Thymus (tissue), 14 donors: ENCODE measurements around the gene ZNF10. TPM values are rescaled to one million over a fixed set of nuclear protein-coding genes. Genes with fewer than 3 reads are reported as not detected.

Source experiments
- DNase-seq, 9 donors: peaks; one replicate each; pipeline ENCODE4 v3.0.0-alpha.2; 2013; ENCODE audit warnings: low spot score in 9 of 9, low read depth in 6 of 9, missing footprints in 1 of 9
- H3K27ac ChIP-seq, 2 donors: one replicate each; pipeline ENCODE4 v1.5.1; 2013; ENCODE audit warnings: control low read depth in 1 of 2, low read depth in 1 of 2, low read length in 1 of 2, mild to moderate bottlenecking in 1 of 2, moderate library complexity in 1 of 2
- H3K27me3 ChIP-seq, 2 donors: one replicate each; pipeline ENCODE4 v1.5.1; 2013; ENCODE audit warnings: low read length in 1 of 2; ENCODE audit not compliant: control insufficient read depth in 2 of 2, insufficient read depth in 1 of 2
- H3K36me3 ChIP-seq, 2 donors: one replicate each; pipeline ENCODE4 v1.5.1; 2013; ENCODE audit warnings: low read length in 1 of 2, mild to moderate bottlenecking in 1 of 2, moderate library complexity in 1 of 2; ENCODE audit not compliant: control insufficient read depth in 2 of 2, insufficient read depth in 2 of 2
- H3K4me1 ChIP-seq, 2 donors: one replicate each; pipeline ENCODE4 v1.5.1; 2013; ENCODE audit warnings: low read length in 2 of 2; ENCODE audit not compliant: control insufficient read depth in 2 of 2, insufficient read depth in 2 of 2
- H3K4me3 ChIP-seq, 2 donors: one replicate each; pipeline ENCODE4 v1.5.1; 2013; ENCODE audit warnings: low read length in 2 of 2, control low read depth in 1 of 2, mild to moderate bottlenecking in 1 of 2
- H3K9me3 ChIP-seq, 2 donors: one replicate each; pipeline ENCODE4 v1.5.1; 2013; ENCODE audit warnings: low read length in 1 of 2, mild to moderate bottlenecking in 1 of 2; ENCODE audit not compliant: control insufficient read depth in 2 of 2, insufficient read depth in 1 of 2
- WGBS: extraction: QIAGEN DNeasy Blood & Tissue Kit; methylation state at CpG from one replicate; pipeline ENCODE4 v1.1.7; 2013; 5-methylcytosine and 5-hydroxymethylcytosine counted together
- long read RNA-seq, 10 donors: transcript quantifications; one replicate each; lab custom pipeline, GENCODE V29; 2026
- polyA plus RNA-seq: library from polyadenylated mRNA; stranded (reverse); fragments of 200-250 nt; gene quantifications from one replicate; pipeline ENCODE4 v1.2.3, GENCODE V29; 2013
- total RNA-seq: library from RNA; stranded (reverse); fragments of 120-200 nt; gene quantifications from one replicate; pipeline ENCODE4 v1.2.4, GENCODE V29; 2013
- donor health status: healthy.

The ZNF10 gene
- total RNA-seq (8.2 TPM), polyA plus RNA-seq (15.2 TPM)
- long read RNA-seq, donor 1, result 0 reads
- long read RNA-seq, donor 2, result 0 reads
- long read RNA-seq, donor 3, partial matches to known transcripts, result 0 of 1 reads
- long read RNA-seq, donor 3, other reads (novel, unspliced or antisense), result 0 of 1 reads
- long read RNA-seq, donor 4, result 0 reads
- long read RNA-seq, donor 5, result 0 reads
- long read RNA-seq, donor 6, result 0 reads
- long read RNA-seq, donor 7, result 0 reads
- long read RNA-seq, donor 8, partial matches to known transcripts, result 0 of 1 reads
- long read RNA-seq, donor 8, other reads (novel, unspliced or antisense), result 0 of 1 reads
- long read RNA-seq, donor 9, partial matches to known transcripts, result 0 of 1 reads
- long read RNA-seq, donor 9, other reads (novel, unspliced or antisense), result 0 of 1 reads
- long read RNA-seq, donor 10, result 0 reads

DNA sequence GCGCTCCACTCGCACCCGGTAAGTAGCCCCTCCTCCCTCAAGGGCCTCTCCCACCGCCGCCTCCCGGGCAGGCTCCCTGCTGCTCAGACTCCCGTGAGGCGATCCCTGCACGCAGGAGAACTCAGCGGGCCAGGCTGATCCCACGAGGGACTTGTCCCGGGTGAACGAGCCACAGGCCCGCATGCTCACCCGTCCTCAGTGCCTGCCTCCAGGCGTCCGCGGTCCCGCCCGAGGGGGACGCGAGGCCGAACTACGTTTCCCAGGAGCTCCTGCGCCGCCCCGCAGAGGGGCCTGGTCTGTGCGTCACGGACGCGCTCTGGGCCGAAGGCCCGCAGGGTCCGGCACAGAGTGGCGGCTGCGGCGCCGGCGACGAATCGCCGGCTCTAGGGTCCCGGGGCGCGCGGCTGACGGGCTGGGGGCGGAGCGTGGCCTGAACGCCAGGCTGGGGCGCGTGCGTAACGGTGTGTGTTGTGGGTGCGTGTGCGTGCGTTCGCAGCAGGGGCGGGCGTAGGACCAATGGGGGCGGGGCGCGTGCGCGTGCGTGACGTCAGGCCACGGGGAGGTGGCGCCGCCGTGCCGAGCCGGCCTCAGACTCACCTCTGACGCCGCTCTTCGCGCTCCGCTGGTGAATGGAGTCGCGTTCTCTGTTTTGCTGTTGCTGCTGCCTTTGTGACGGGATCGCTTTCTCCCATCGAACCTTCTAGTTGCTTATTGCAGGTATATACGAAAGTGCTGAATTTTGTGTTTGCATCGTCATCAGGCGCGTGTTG lies at the start of gene ZNF10, which contains the start of gene ZNF891:
ZNF10 (plus strand) TSS at position 590 of the 770 bp plus-strand sequence. CDS start 13,866 bp downstream, outside the sequence.
ZNF891 (minus strand) TSS at position 237 of the 770 bp plus-strand sequence. CDS start 8,356 bp downstream, outside the sequence.
- Histone ChIP-seq H3K36me3 (peaks cover 14 to 16% of the 10 kb centered on the region in 2 donors), H3K9me3 (peaks cover 8 to 37% of the 10 kb centered on the region in 2 donors), H3K4me1 (peaks cover 0 to 4% of the 10 kb centered on the region in 2 donors), H3K27ac (peak within 1 kb of the TSS; percentile 97 to 99), H3K4me3 (peak within 1 kb of the TSS; percentile 78 to 92), H3K27me3 (no peaks in the 10 kb centered on the region)
- under 1% methylated on average over 87 of the region's 87 CpGs for WGBS
- peak; percentile 82 to 99 (median 93) for DNase-seq

GRCh38 chr12:133081159-133081780 lies 49.2 kb upstream of the ZNF10 start:
- Histone ChIP-seq H3K4me1 (peaks cover 2 to 13% of the 10 kb centered on the region in 2 donors), H3K9me3 (peaks cover 14 to 47% of the 10 kb centered on the region in 2 donors), H3K4me3 (peak overlapping the region; percentile 72 to 87), H3K36me3 (peaks cover 26 to 45% of the 10 kb centered on the region in 2 donors), H3K27ac (peak overlapping the region; percentile 98 to 100), H3K27me3 (no peaks in the 10 kb centered on the region)
- peak in 1 of 9 donors; percentile 7 for DNase-seq
- WGBS, result 32% methylated on average over 17 of the region's 17 CpGs

- peaks cover 10 to 35% of the 10 kb centered on the region in 2 donors for H3K9me3 ChIP-seq
- over 99% methylated on average over 6 of the region's 6 CpGs for WGBS
- H3K27ac ChIP-seq, result no peak overlapping the region
- no peak overlapping the region for H3K4me3 ChIP-seq
- no peaks in the 10 kb centered on the region for H3K27me3 ChIP-seq
- H3K4me1 ChIP-seq, result peaks cover 2 to 13% of the 10 kb centered on the region in 2 donors
- H3K36me3 ChIP-seq, result peaks cover 26 to 58% of the 10 kb centered on the region in 2 donors
- DNase-seq, result no peak
Measured at GRCh38 chr12:133083345-133083744, 47.1 kb upstream of the ZNF10 start.

GRCh38 chr12:133105620-133106019 lies 24.8 kb upstream of the ZNF10 start:
- Histone ChIP-seq H3K4me3 (no peak overlapping the region), H3K27ac (no peak overlapping the region), H3K36me3 (peaks cover 16 to 38% of the 10 kb centered on the region in 2 donors), H3K27me3 (no peaks in the 10 kb centered on the region), H3K4me1 (no peaks in the 10 kb centered on the region), H3K9me3 (peaks cover 19 to 23% of the 10 kb centered on the region in 2 donors)
- no peak for DNase-seq
- WGBS, result 98% methylated on average over 3 of the region's 3 CpGs

- Histone ChIP-seq H3K27me3 (no peaks in the 10 kb centered on the region), H3K27ac (no peak overlapping the region), H3K36me3 (peaks cover 14 to 33% of the 10 kb centered on the region in 2 donors), H3K9me3 (peaks cover 18 to 25% of the 10 kb centered on the region in 2 donors), H3K4me1 (no peaks in the 10 kb centered on the region), H3K4me3 (no peak overlapping the region)
- 98% methylated on average over 5 of the region's 5 CpGs for WGBS
- DNase-seq, result no peak
Measured at GRCh38 chr12:133106253-133106652, 24.2 kb upstream of the ZNF10 start.

DNA sequence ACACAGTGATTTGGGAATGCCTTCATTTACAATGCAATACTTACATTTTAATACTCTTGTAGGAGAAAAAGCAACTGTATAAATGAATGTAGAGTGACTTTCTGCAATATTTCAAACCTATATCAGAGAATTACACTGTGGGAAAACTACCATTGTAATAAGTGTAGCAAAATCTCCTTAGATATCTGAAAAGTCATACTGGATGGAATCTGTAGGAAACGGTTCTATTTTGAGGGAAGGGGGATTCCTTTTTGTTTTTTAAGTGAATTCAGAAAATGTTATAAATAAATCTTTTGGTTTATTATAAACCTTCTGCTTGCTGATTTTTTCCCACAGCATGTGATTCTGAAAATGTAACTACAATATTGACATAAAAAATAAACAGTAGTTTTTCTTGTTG lies 23.3 kb upstream of the ZNF10 start:
- DNase-seq, result no peak
- H3K9me3 ChIP-seq, result peaks cover 17 to 23% of the 10 kb centered on the region in 2 donors
- H3K4me3 ChIP-seq, result no peak overlapping the region
- H3K4me1 ChIP-seq, result no peaks in the 10 kb centered on the region
- WGBS, result 100% methylated on average over 1 of the region's 1 CpG
- H3K36me3 ChIP-seq, result peaks cover 12 to 27% of the 10 kb centered on the region in 2 donors
- no peaks in the 10 kb centered on the region for H3K27me3 ChIP-seq
- no peak overlapping the region for H3K27ac ChIP-seq

GRCh38 chr12:133108150-133108549 lies 22.3 kb upstream of the ZNF10 start:
- no peaks in the 10 kb centered on the region for H3K27me3 ChIP-seq
- no peaks in the 10 kb centered on the region for H3K4me1 ChIP-seq
- no peak overlapping the region for H3K27ac ChIP-seq
- H3K36me3 ChIP-seq, result peaks cover 12 to 24% of the 10 kb centered on the region in 2 donors
- H3K9me3 ChIP-seq, result peaks cover 16 to 24% of the 10 kb centered on the region in 2 donors
- H3K4me3 ChIP-seq, result no peak overlapping the region
- no peak for DNase-seq
- 98% methylated on average over 2 of the region's 2 CpGs for whole genome bisulfite sequencing

DNA sequence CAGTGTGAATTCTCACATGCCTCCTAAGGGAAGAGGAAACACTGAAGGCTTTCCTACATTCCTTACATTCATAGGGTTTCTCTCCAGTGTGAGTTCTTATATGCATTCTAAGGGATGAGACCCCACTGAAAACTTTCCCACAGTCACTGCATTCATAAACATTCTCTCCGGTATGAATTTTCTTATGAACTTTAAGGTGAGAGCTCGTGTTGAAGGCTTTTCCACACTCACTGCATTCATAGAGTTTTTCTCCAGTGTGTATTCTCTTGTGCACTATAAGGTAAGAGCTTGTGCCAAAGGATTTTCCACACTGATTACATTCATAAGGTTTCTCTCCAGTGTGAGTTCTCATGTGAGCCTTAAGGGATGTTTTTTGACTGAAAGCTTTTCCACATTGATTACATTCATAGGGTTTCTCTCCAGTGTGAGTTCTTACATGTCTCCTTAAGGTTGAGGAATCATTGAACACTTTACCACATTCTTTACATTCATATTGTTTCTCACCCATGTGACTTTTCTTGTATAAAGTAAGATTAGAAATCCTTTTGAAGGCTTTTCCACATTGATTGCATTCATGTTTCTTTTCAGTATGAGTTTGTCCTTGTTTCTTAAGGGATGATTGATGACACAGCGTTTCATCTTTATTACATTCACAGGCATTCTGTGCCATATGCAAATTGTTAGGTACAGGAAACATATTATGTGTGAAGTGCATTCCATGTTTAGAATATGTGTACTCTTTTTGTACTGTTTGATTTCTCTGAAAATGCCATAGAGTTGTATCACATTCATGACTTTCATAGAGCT lies 9.8 kb upstream of the ZNF10 start:
- 97% methylated on average over 3 of the region's 3 CpGs for WGBS
- no peak overlapping the region for H3K27ac ChIP-seq
- no peaks in the 10 kb centered on the region for H3K27me3 ChIP-seq
- H3K36me3 ChIP-seq, result peaks cover 11 to 16% of the 10 kb centered on the region in 2 donors
- H3K4me1 ChIP-seq, result no peaks in the 10 kb centered on the region
- no peak for DNase-seq
- H3K4me3 ChIP-seq, result no peak overlapping the region
- peaks cover 18 to 35% of the 10 kb centered on the region in 2 donors for H3K9me3 ChIP-seq
